OCI-LY7 (cell line): ENCODE measurements around the gene KCNIP3.

ENCODE experiments used
- EZH2phosphoT487 ChIP-seq: fragments of 200-600 bp; sonication (generic); IDR thresholded peaks from 2 replicates; pipeline ENCODE4 v1.6.1; 2018; ENCODE audit warnings: low read depth, borderline replicate concordance, mild to moderate bottlenecking, mixed run types, antibody characterized with exemption, low read length, moderate library complexity, mixed read lengths
- TF ChIP-seq, protein P1 (sequence below): fragments of 200-600 bp; sonication (generic); conservative IDR thresholded peaks from 2 replicates; pipeline ENCODE4 v1.5.1; 2014; ENCODE audit warnings: mild to moderate bottlenecking, antibody characterized with exemption, low read length, moderate library complexity, mixed read lengths

DNA sequence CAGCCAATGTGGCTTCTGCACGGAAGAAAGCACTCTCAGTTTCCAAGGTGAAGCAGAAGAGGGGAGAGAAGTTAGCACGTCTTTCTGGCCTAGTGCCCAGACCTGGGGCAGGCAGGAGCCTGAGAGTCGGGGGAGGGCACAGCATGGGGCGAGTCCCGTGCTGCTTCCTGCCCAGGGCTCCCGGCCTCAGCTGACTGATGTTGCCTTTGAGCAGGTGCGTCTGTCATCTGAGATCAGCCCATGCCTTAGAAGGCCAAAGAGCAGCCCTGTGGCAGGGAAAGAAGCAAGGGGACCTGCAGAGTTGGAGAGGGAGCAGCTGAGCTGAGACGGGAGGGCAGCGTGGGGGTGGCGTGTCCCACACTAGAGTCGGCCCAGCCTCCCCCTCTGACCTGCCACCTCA, 3.3 kb downstream of the KCNIP3 start:
- TF ChIP-seq, protein P1, sequence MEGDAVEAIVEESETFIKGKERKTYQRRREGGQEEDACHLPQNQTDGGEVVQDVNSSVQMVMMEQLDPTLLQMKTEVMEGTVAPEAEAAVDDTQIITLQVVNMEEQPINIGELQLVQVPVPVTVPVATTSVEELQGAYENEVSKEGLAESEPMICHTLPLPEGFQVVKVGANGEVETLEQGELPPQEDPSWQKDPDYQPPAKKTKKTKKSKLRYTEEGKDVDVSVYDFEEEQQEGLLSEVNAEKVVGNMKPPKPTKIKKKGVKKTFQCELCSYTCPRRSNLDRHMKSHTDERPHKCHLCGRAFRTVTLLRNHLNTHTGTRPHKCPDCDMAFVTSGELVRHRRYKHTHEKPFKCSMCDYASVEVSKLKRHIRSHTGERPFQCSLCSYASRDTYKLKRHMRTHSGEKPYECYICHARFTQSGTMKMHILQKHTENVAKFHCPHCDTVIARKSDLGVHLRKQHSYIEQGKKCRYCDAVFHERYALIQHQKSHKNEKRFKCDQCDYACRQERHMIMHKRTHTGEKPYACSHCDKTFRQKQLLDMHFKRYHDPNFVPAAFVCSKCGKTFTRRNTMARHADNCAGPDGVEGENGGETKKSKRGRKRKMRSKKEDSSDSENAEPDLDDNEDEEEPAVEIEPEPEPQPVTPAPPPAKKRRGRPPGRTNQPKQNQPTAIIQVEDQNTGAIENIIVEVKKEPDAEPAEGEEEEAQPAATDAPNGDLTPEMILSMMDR, result no peak
- TF ChIP-seq EZH2phosphoT487, result no peak
